Duodenal mucosa (tissue), 2 donors: ENCODE measurements around the gene UGP2.

Experiments
- H3K27ac ChIP-seq: one replicate; pipeline ENCODE4 v1.7.0; 2013; ENCODE audit warnings: low read depth, low read length
- H3K27me3 ChIP-seq, 2 donors: one replicate each; pipeline ENCODE4 v1.7.0; 2013; ENCODE audit warnings: low read length in 2 of 2, control low read depth in 1 of 2; ENCODE audit not compliant: insufficient read depth in 2 of 2, control insufficient read depth in 1 of 2
- H3K36me3 ChIP-seq, 2 donors: one replicate each; pipeline ENCODE4 v1.7.0; 2013; ENCODE audit warnings: low read length in 2 of 2, control low read depth in 1 of 2; ENCODE audit not compliant: insufficient read depth in 2 of 2, control insufficient read depth in 1 of 2
- H3K4me1 ChIP-seq, 2 donors: one replicate each; pipeline ENCODE4 v1.7.0; 2013; ENCODE audit warnings: low read length in 2 of 2, control low read depth in 1 of 2; ENCODE audit not compliant: insufficient read depth in 2 of 2, control insufficient read depth in 1 of 2
- H3K4me3 ChIP-seq, 2 donors: one replicate each; pipeline ENCODE4 v1.7.0; 2013; ENCODE audit warnings: low read length in 2 of 2, low read depth in 1 of 2
- H3K9ac ChIP-seq, 2 donors: one replicate each; pipeline ENCODE4 v1.7.0; 2013; ENCODE audit warnings: low read length in 2 of 2, low read depth in 1 of 2
- H3K9me3 ChIP-seq, 2 donors: one replicate each; pipeline ENCODE4 v1.7.0; 2013; ENCODE audit warnings: low read length in 2 of 2, control low read depth in 1 of 2; ENCODE audit not compliant: control insufficient read depth in 1 of 2

UGP2 gene

GRCh38 chr2:63875131-63875527 is 33.4 kb downstream of the UGP2 start:
- Histone ChIP-seq H3K4me1 (no peaks in the 10 kb centered on the region), H3K27ac (no peak overlapping the region), H3K4me3 (no peak overlapping the region), H3K9ac (no peak overlapping the region), H3K9me3 (no peaks in the 10 kb centered on the region), H3K36me3 (peaks cover 17 to 24% of the 10 kb centered on the region in 2 donors), H3K27me3 (no peaks in the 10 kb centered on the region)

DNA sequence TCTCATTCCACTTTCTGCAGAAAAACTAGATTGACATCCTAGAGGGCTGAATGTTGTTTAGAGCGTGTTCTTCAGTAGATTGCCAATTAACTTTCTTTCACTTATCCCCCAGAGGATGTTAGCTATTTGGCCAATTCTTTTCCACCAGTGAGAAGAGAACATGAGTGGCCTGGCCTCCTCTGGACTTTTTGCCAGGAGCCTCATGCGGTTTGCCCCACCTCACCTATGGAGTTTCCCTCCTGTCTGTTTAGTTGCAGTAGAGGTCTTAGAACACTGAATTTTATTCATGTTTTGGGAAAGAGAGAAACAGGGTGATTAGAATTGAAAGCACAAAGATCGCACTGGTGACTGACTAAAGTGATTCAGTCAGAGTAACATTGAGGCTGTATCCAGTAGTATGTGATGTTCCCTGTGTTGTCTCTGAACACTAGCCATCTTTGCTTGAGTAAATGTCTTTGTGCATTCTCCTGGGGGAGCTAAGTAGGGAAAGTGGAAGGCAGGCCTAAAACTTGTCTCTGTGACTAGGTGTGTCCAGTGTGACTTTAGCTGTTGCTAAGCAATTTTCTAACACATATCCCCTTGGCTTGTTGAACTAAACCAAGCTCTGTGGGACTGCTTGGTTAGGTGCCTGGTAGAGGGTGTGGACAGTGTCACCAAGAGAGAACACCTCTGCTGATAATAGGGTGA is 34.0 kb downstream of the UGP2 start:
- H3K9me3 ChIP-seq = no peaks in the 10 kb centered on the region
- H3K4me1 ChIP-seq = no peaks in the 10 kb centered on the region
- H3K27ac ChIP-seq = no peak overlapping the region
- H3K4me3 ChIP-seq = no peak overlapping the region
- peaks cover 20 to 24% of the 10 kb centered on the region in 2 donors for H3K36me3 ChIP-seq
- no peaks in the 10 kb centered on the region for H3K27me3 ChIP-seq
- H3K9ac ChIP-seq = no peak overlapping the region

GRCh38 chr2:63876311-63876710 is 34.6 kb downstream of the UGP2 start:
- Histone ChIP-seq H3K4me3 (no peak overlapping the region), H3K36me3 (peaks cover 21 to 24% of the 10 kb centered on the region in 2 donors), H3K9me3 (no peaks in the 10 kb centered on the region), H3K4me1 (no peaks in the 10 kb centered on the region), H3K27ac (no peak overlapping the region), H3K9ac (no peak overlapping the region), H3K27me3 (no peaks in the 10 kb centered on the region)

DNA sequence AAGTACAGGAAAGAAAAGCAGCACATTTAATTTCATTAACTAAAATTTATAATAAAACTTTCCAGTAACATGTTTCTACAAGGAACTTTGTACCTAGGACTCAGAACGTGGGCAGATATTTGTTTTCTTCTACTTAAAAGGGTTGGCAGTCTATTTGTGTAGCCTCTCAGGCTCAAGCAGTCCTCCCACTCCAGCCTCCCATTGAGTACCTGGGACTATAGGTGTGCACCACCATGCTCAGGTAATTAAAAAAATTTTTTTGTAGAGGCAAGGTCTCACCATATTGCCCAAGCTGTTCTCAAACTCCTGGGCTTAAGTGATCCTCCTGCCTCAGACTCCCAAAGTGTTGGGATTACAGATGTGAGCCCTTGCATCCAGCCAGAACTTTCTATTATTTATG is 36.8 kb downstream of the UGP2 start:
- no peaks in the 10 kb centered on the region for H3K4me1 ChIP-seq
- H3K27me3 ChIP-seq = no peaks in the 10 kb centered on the region
- H3K9ac ChIP-seq = no peak overlapping the region
- H3K4me3 ChIP-seq = no peak overlapping the region
- H3K9me3 ChIP-seq = no peaks in the 10 kb centered on the region
- H3K36me3 ChIP-seq = peaks cover 20 to 27% of the 10 kb centered on the region in 2 donors
- no peak overlapping the region for H3K27ac ChIP-seq

DNA sequence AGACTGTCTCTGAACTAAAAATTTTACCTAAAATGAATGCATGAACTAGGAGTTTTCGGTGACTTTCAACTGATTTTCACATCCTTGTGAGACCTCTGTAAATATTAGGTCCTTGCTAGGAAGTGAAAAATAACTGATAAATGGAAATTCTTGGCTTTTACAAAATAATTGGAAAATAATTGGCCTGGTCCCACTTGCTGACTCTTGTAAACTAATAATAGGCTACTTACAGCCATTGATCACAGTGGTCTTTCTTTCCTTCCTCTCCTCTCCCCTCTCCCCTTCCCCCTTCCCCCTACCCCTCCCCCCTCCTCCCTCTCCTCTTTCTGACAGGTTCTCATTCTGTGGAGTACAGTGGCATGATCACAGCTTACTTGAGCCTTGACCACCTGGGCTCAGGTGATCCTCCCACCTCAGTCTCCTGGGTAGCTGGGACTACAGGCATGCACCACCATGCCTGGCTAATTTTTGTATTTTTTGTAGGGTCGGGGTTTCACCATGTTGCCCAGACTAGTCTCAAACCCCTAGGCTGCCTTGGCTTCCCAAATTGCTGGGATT is 38.3 kb downstream of the UGP2 start:
- H3K36me3 ChIP-seq = peaks cover 21 to 23% of the 10 kb centered on the region in 2 donors
- H3K9ac ChIP-seq = no peak overlapping the region
- no peak overlapping the region for H3K27ac ChIP-seq
- H3K4me1 ChIP-seq = no peaks in the 10 kb centered on the region
- no peak overlapping the region for H3K4me3 ChIP-seq
- no peaks in the 10 kb centered on the region for H3K27me3 ChIP-seq
- no peaks in the 10 kb centered on the region for H3K9me3 ChIP-seq

GRCh38 chr2:63880625-63881024 is 38.9 kb downstream of the UGP2 start:
- Histone ChIP-seq H3K9ac (no peak overlapping the region), H3K36me3 (peaks cover 20 to 22% of the 10 kb centered on the region in 2 donors), H3K4me3 (no peak overlapping the region), H3K9me3 (no peaks in the 10 kb centered on the region), H3K27ac (no peak overlapping the region), H3K4me1 (no peaks in the 10 kb centered on the region), H3K27me3 (no peaks in the 10 kb centered on the region)

DNA sequence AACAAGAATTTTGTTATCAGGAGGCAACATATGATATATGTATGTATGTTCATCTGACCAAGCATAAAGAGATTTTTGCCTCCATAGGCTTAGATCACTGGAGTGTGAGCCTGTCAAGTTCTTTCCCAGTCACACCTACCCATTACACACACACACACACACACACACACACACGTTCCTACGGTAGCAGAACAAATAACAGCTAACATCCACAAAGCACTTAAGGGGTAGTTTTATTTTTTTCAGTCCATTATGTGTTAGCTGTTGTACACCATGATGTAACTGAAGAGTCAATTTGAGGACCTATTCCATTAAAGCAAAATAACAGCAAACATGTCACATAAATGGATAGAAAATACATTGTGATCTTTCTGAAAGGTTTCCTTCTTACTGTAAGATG is 39.5 kb downstream of the UGP2 start:
- Histone ChIP-seq H3K27ac (no peak overlapping the region), H3K4me3 (no peak overlapping the region), H3K4me1 (no peaks in the 10 kb centered on the region), H3K9me3 (no peaks in the 10 kb centered on the region), H3K36me3 (peaks cover 19 to 23% of the 10 kb centered on the region in 2 donors), H3K27me3 (no peaks in the 10 kb centered on the region), H3K9ac (no peak overlapping the region)

DNA sequence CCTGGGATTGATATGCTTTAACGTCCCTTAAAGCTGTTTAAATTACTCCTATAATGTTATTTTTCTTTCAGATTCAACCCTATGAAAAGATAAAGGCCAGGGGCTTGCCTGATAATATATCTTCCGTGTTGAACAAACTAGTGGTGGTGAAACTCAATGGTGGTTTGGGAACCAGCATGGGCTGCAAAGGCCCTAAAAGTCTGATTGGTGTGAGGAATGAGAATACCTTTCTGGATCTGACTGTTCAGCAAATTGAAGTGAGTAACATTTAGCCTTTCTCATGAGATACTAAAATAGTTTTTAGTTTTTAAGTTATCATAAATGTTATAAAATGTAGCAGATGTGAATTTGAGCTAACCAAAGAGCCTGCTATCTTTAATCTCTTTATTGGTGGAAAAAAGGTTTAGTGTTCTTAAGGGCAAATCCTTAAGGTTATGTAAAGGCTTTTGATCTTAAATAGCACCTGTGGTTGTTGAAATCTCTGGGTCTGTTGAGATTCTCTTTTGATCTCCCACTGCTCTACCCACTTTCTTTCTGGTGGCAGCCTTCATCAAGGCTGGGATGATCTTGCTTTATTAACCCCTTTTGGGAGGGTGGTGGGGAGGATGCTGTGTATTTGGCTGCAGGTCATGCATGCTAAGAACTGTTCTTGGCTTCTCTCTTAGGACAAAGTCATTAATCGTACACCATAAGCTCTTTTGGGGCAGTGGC is 40.9 kb downstream of the UGP2 start:
- H3K36me3 ChIP-seq = peaks cover 24 to 32% of the 10 kb centered on the region in 2 donors

DNA sequence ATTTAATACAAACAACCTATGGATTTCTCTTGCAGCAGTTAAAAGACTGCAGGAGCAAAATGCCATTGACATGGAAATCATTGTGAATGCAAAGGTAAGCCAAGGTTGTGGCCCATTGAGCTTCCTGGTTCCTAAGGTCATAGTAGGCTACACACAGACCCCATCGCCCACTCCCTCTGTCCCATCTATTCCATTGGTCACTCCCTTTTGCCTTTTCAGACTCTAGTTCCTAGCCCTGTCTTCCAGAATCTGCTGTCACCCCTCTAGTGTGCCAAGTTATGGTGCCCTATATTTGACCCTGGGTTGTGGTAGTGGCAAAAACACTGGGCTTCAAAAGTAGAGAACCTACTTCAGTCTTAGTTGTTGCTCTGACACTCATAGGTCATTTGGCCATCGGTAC is 44.7 kb downstream of the UGP2 start:
- no peaks in the 10 kb centered on the region for H3K27me3 ChIP-seq
- no peak overlapping the region for H3K9ac ChIP-seq
- H3K27ac ChIP-seq = no peak overlapping the region
- H3K4me1 ChIP-seq = no peaks in the 10 kb centered on the region
- no peaks in the 10 kb centered on the region for H3K9me3 ChIP-seq
- peaks cover 32 to 57% of the 10 kb centered on the region in 2 donors for H3K36me3 ChIP-seq
- H3K4me3 ChIP-seq = no peak overlapping the region

More for the DNA sequence above, 40.9 kb downstream of the UGP2 start:
- Histone ChIP-seq H3K9ac (no peak overlapping the region), H3K27ac (no peak overlapping the region), H3K4me3 (no peak overlapping the region), H3K9me3 (no peaks in the 10 kb centered on the region), H3K27me3 (no peaks in the 10 kb centered on the region), H3K4me1 (no peaks in the 10 kb centered on the region)

DNA sequence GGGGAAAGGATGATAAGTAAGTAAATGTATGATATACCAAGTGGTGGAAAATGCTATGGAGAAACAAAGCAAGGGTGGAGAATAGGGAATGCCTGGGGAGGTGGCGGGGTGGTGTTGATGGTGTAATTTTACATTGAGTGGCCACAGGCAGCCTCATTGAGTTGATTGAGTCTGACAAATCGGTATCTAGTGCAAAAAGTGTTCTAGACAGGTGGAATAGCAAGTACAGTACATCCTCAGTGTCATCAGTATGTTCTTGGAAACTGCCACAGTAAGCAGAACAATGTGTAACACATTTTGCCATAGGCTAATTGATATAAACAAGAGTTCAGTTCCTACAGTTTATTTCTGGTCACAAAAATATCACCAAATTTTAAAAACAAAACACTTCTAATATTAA is 46.4 kb downstream of the UGP2 start:
- no peak overlapping the region for H3K27ac ChIP-seq
- H3K9ac ChIP-seq = no peak overlapping the region
- H3K9me3 ChIP-seq = no peaks in the 10 kb centered on the region
- H3K4me3 ChIP-seq = no peak overlapping the region
- no peaks in the 10 kb centered on the region for H3K4me1 ChIP-seq
- no peaks in the 10 kb centered on the region for H3K27me3 ChIP-seq
- peaks cover 33 to 65% of the 10 kb centered on the region in 2 donors for H3K36me3 ChIP-seq
